Measurements from ENCODE around the gene POLR2M.

The POLR2M gene

GRCh38 chr15:57720867-57721266, 14.4 kb downstream of the POLR2M start:
- WGBS, 2 donors (ENCODE audit: extremely low coverage in 2 of 2, insufficient read length in 2 of 2, insufficient replicate concordance in 1 of 2) = no CpG with 5 or more reads among the region's 3 CpGs
- H3K79me1 ChIP-seq (ENCODE audit: low read depth, low read length) = no peaks in the 10 kb centered on the region
- no peak overlapping the region for H2BK12ac ChIP-seq (ENCODE audit: low read length)
- no peak overlapping the region for H2BK5ac ChIP-seq (ENCODE audit: low read length)
- H4K8ac ChIP-seq (ENCODE audit: low read depth, low read length) = no peak overlapping the region
- DNase-seq (ENCODE audit: low spot score) = no peak
- no peak overlapping the region for H3K4me2 ChIP-seq (ENCODE audit: insufficient read depth, low read length, poor library complexity, severe bottlenecking)
- no peak overlapping the region for H3K27ac ChIP-seq (replicated peaks; ENCODE audit: low read length)
- no peak overlapping the region for H3K4ac ChIP-seq (ENCODE audit: low read length)
- H3K9ac ChIP-seq (ENCODE audit: low read depth, low read length, poor library complexity) = no peak overlapping the region
- H3K36me3 ChIP-seq (replicated peaks in 1 of 2; ENCODE audit: control insufficient read depth in 2 of 2, insufficient read depth in 2 of 2, low read length in 2 of 2) = peaks cover 0 to 24% of the 10 kb centered on the region in 2 donors
- H3K14ac ChIP-seq (ENCODE audit: low read length) = no peak overlapping the region
- no peak overlapping the region for H3K18ac ChIP-seq (ENCODE audit: low read length)
- H3K23ac ChIP-seq (ENCODE audit: low read depth, low read length, poor library complexity) = no peak overlapping the region
- H2AFZ ChIP-seq (ENCODE audit: low read length) = no peak overlapping the region
- H2AK5ac ChIP-seq (ENCODE audit: low read depth, low read length) = no peak overlapping the region
- H2BK15ac ChIP-seq (ENCODE audit: low read length) = no peak overlapping the region
- no peaks in the 10 kb centered on the region for H3K4me1 ChIP-seq (ENCODE audit: control insufficient read depth in 2 of 2, insufficient read depth in 1 of 2, low read depth in 1 of 2, low read length in 2 of 2)
- H4K91ac ChIP-seq (ENCODE audit: low read depth, low read length, poor library complexity) = no peak overlapping the region
- no peaks in the 10 kb centered on the region for H3K9me3 ChIP-seq (replicated peaks in 1 of 2; ENCODE audit: control insufficient read depth in 2 of 2, insufficient read depth in 1 of 2, low read depth in 1 of 2, low read length in 2 of 2)
- H2BK120ac ChIP-seq (ENCODE audit: low read depth, low read length) = no peak overlapping the region
- no peak overlapping the region for H3K4me3 ChIP-seq (ENCODE audit: low read length in 2 of 2)
- H3K27me3 ChIP-seq (ENCODE audit: control insufficient read depth in 3 of 3, insufficient read depth in 3 of 3, low read depth in 1 of 3, low read length in 3 of 3) = no peaks in the 10 kb centered on the region

GRCh38 chr15:57726411-57726810, 19.9 kb downstream of the POLR2M start:
- Histone ChIP-seq H3K27me3 (ENCODE audit: control insufficient read depth in 3 of 3, insufficient read depth in 3 of 3, low read depth in 1 of 3, low read length in 3 of 3) (no peaks in the 10 kb centered on the region), H4K8ac (ENCODE audit: low read depth, low read length) (no peak overlapping the region), H2BK120ac (ENCODE audit: low read depth, low read length) (no peak overlapping the region), H3K36me3 (replicated peaks in 1 of 2; ENCODE audit: control insufficient read depth in 2 of 2, insufficient read depth in 2 of 2, low read length in 2 of 2) (no peaks in the 10 kb centered on the region), H2BK5ac (ENCODE audit: low read length) (no peak overlapping the region), H3K4me2 (ENCODE audit: insufficient read depth, low read length, poor library complexity, severe bottlenecking) (no peak overlapping the region), H3K27ac (replicated peaks; ENCODE audit: low read length) (no peak overlapping the region), H4K91ac (ENCODE audit: low read depth, low read length, poor library complexity) (no peak overlapping the region), H3K4ac (ENCODE audit: low read length) (no peak overlapping the region), H3K4me1 (ENCODE audit: control insufficient read depth in 2 of 2, insufficient read depth in 1 of 2, low read depth in 1 of 2, low read length in 2 of 2) (no peaks in the 10 kb centered on the region), H2BK15ac (ENCODE audit: low read length) (no peak overlapping the region), H3K23ac (ENCODE audit: low read depth, low read length, poor library complexity) (no peak overlapping the region), H3K9ac (ENCODE audit: low read depth, low read length, poor library complexity) (no peak overlapping the region), H2AK5ac (ENCODE audit: low read depth, low read length) (no peak overlapping the region), H3K18ac (ENCODE audit: low read length) (no peak overlapping the region), H2BK12ac (ENCODE audit: low read length) (no peak overlapping the region), H3K4me3 (ENCODE audit: low read length in 2 of 2) (no peak overlapping the region), H2AFZ (ENCODE audit: low read length) (no peak overlapping the region), H3K79me1 (ENCODE audit: low read depth, low read length) (no peaks in the 10 kb centered on the region), H3K14ac (ENCODE audit: low read length) (no peak overlapping the region), H3K9me3 (replicated peaks in 1 of 2; ENCODE audit: control insufficient read depth in 2 of 2, insufficient read depth in 1 of 2, low read depth in 1 of 2, low read length in 2 of 2) (no peaks in the 10 kb centered on the region)
- no CpG with 5 or more reads among the region's 3 CpGs for WGBS, 2 donors (ENCODE audit: extremely low coverage in 2 of 2, insufficient read length in 2 of 2, insufficient replicate concordance in 1 of 2)
- DNase-seq (ENCODE audit: low spot score) = no peak

- Histone ChIP-seq H4K8ac (ENCODE audit: low read depth, low read length) (no peak overlapping the region), H2AK5ac (ENCODE audit: low read depth, low read length) (no peak overlapping the region), H4K91ac (ENCODE audit: low read depth, low read length, poor library complexity) (no peak overlapping the region), H2AFZ (ENCODE audit: low read length) (no peak overlapping the region), H3K79me1 (ENCODE audit: low read depth, low read length) (no peaks in the 10 kb centered on the region), H3K4ac (ENCODE audit: low read length) (no peak overlapping the region), H3K23ac (ENCODE audit: low read depth, low read length, poor library complexity) (no peak overlapping the region), H3K4me1 (ENCODE audit: control insufficient read depth in 2 of 2, insufficient read depth in 1 of 2, low read depth in 1 of 2, low read length in 2 of 2) (peaks cover 0 to 1% of the 10 kb centered on the region in 2 donors), H3K4me2 (ENCODE audit: insufficient read depth, low read length, poor library complexity, severe bottlenecking) (no peak overlapping the region), H3K4me3 (ENCODE audit: low read length in 2 of 2) (no peak overlapping the region), H2BK5ac (ENCODE audit: low read length) (no peak overlapping the region), H2BK15ac (ENCODE audit: low read length) (no peak overlapping the region), H3K14ac (ENCODE audit: low read length) (no peak overlapping the region), H3K9ac (ENCODE audit: low read depth, low read length, poor library complexity) (no peak overlapping the region), H3K36me3 (replicated peaks in 1 of 2; ENCODE audit: control insufficient read depth in 2 of 2, insufficient read depth in 2 of 2, low read length in 2 of 2) (no peaks in the 10 kb centered on the region), H2BK12ac (ENCODE audit: low read length) (no peak overlapping the region), H2BK120ac (ENCODE audit: low read depth, low read length) (no peak overlapping the region), H3K9me3 (replicated peaks in 1 of 2; ENCODE audit: control insufficient read depth in 2 of 2, insufficient read depth in 1 of 2, low read depth in 1 of 2, low read length in 2 of 2) (no peaks in the 10 kb centered on the region), H3K27me3 (ENCODE audit: control insufficient read depth in 3 of 3, insufficient read depth in 3 of 3, low read depth in 1 of 3, low read length in 3 of 3) (no peaks in the 10 kb centered on the region), H3K18ac (ENCODE audit: low read length) (no peak overlapping the region), H3K27ac (replicated peaks; ENCODE audit: low read length) (no peak overlapping the region)
- WGBS, 2 donors (ENCODE audit: extremely low coverage in 2 of 2, insufficient read length in 2 of 2, insufficient replicate concordance in 1 of 2) = no CpG with 5 or more reads among the region's 6 CpGs
- no peak for DNase-seq (ENCODE audit: low spot score)
These were observed 20.5 kb downstream of the POLR2M start for GRCh38 chr15:57727031-57727430.

- H2BK12ac ChIP-seq (ENCODE audit: low read length) = no peak overlapping the region
- H3K4me2 ChIP-seq (ENCODE audit: insufficient read depth, low read length, poor library complexity, severe bottlenecking) = no peak overlapping the region
- no peaks in the 10 kb centered on the region for H3K9me3 ChIP-seq (replicated peaks in 1 of 2; ENCODE audit: control insufficient read depth in 2 of 2, insufficient read depth in 1 of 2, low read depth in 1 of 2, low read length in 2 of 2)
- no peak overlapping the region for H2AK5ac ChIP-seq (ENCODE audit: low read depth, low read length)
- no peak overlapping the region for H3K18ac ChIP-seq (ENCODE audit: low read length)
- no peaks in the 10 kb centered on the region for H3K36me3 ChIP-seq (replicated peaks in 1 of 2; ENCODE audit: control insufficient read depth in 2 of 2, insufficient read depth in 2 of 2, low read length in 2 of 2)
- H3K79me1 ChIP-seq (ENCODE audit: low read depth, low read length) = no peaks in the 10 kb centered on the region
- no peak overlapping the region for H2BK120ac ChIP-seq (ENCODE audit: low read depth, low read length)
- WGBS, 2 donors (ENCODE audit: extremely low coverage in 2 of 2, insufficient read length in 2 of 2, insufficient replicate concordance in 1 of 2) = no CpG with 5 or more reads among the region's 8 CpGs
- H3K9ac ChIP-seq (ENCODE audit: low read depth, low read length, poor library complexity) = no peak overlapping the region
- H3K4me3 ChIP-seq (ENCODE audit: low read length in 2 of 2) = no peak overlapping the region
- no peak overlapping the region for H3K27ac ChIP-seq (replicated peaks; ENCODE audit: low read length)
- no peak overlapping the region for H3K23ac ChIP-seq (ENCODE audit: low read depth, low read length, poor library complexity)
- peaks cover 0 to 1% of the 10 kb centered on the region in 2 donors for H3K4me1 ChIP-seq (ENCODE audit: control insufficient read depth in 2 of 2, insufficient read depth in 1 of 2, low read depth in 1 of 2, low read length in 2 of 2)
- no peak overlapping the region for H2BK15ac ChIP-seq (ENCODE audit: low read length)
- no peak overlapping the region for H3K4ac ChIP-seq (ENCODE audit: low read length)
- H3K27me3 ChIP-seq (ENCODE audit: control insufficient read depth in 3 of 3, insufficient read depth in 3 of 3, low read depth in 1 of 3, low read length in 3 of 3) = no peaks in the 10 kb centered on the region
- no peak overlapping the region for H4K8ac ChIP-seq (ENCODE audit: low read depth, low read length)
- H2AFZ ChIP-seq (ENCODE audit: low read length) = no peak overlapping the region
- no peak for DNase-seq (ENCODE audit: low spot score)
- no peak overlapping the region for H3K14ac ChIP-seq (ENCODE audit: low read length)
- no peak overlapping the region for H4K91ac ChIP-seq (ENCODE audit: low read depth, low read length, poor library complexity)
- no peak overlapping the region for H2BK5ac ChIP-seq (ENCODE audit: low read length)
These were observed 21.9 kb downstream of the POLR2M start for GRCh38 chr15:57728436-57728835.
